SK-N-SH treated with all-trans-retinoic acid at 6 μM for 48 hours (cell line): ENCODE results near the gene MYPN.

Experiments used
- ATAC-seq: fragments of 200-7000 bp; cut with Tn5 transposase; 3 replicates; pipeline ENCODE4 v1.9.1; 2020; ENCODE audit warnings: mild to moderate bottlenecking, moderate library complexity
- ARNTL ChIP-seq: fragments of 450-650 bp; formaldehyde crosslinking; IDR thresholded peaks from 2 replicates; pipeline ENCODE4 v1.5.0; 2020; ENCODE audit warnings: low read depth, mild to moderate bottlenecking, moderate library complexity, borderline replicate concordance
- BACH2 ChIP-seq: fragments of 250-450 bp; sonication (Bioruptor Pico); IDR thresholded peaks from 2 replicates; pipeline ENCODE4 v1.9.0; 2021; ENCODE audit warnings: mild to moderate bottlenecking, borderline replicate concordance
- CREB5 ChIP-seq: fragments of 250-450 bp; sonication (Bioruptor Pico); IDR thresholded peaks from 2 replicates; pipeline ENCODE4 v1.5.1; 2020; ENCODE audit warnings: low read depth, mild to moderate bottlenecking, moderate library complexity
- CSRNP3 ChIP-seq: fragments of 250-450 bp; sonication (Bioruptor Pico); IDR thresholded peaks from 2 replicates; pipeline ENCODE4 v1.5.1; 2021; ENCODE audit warnings: mild to moderate bottlenecking, moderate library complexity
- ESRRG ChIP-seq: fragments of 250-450 bp; sonication (Bioruptor Pico); IDR thresholded peaks from 2 replicates; pipeline ENCODE4 v1.6.1; 2021; ENCODE audit warnings: mild to moderate bottlenecking
- GLIS3 ChIP-seq: fragments of 250-450 bp; sonication (Bioruptor Pico); IDR thresholded peaks from 2 replicates; pipeline ENCODE4 v1.5.0; 2020; ENCODE audit warnings: mild to moderate bottlenecking, moderate library complexity
- OSR1 ChIP-seq: fragments of 250-450 bp; sonication (Bioruptor Pico); IDR thresholded peaks from 2 replicates; pipeline ENCODE4 v1.8.0; 2022; ENCODE audit warnings: moderate library complexity, mild to moderate bottlenecking, inconsistent platforms
- PATZ1 ChIP-seq: fragments of 250-450 bp; sonication (Bioruptor Pico); IDR thresholded peaks from 2 replicates; pipeline ENCODE4 v1.8.0; 2020; ENCODE audit warnings: mild to moderate bottlenecking, moderate library complexity, borderline replicate concordance
- POU6F1 ChIP-seq: fragments of 250-450 bp; sonication (Bioruptor Pico); IDR thresholded peaks from 2 replicates; pipeline ENCODE4 v1.8.0; 2021; ENCODE audit warnings: low read depth, mild to moderate bottlenecking, moderate library complexity, borderline replicate concordance
- RARB ChIP-seq: fragments of 250-450 bp; sonication (Bioruptor Pico); IDR thresholded peaks from 2 replicates; pipeline ENCODE4 v1.8.0; 2021; ENCODE audit warnings: mild to moderate bottlenecking, moderate library complexity
- SNAI2 ChIP-seq: fragments of 250-450 bp; sonication (Bioruptor Pico); IDR thresholded peaks from 2 replicates; pipeline ENCODE4 v1.5.0; 2020; ENCODE audit warnings: mild to moderate bottlenecking, moderate library complexity
- TCF4 ChIP-seq: fragments of 250-450 bp; sonication (Bioruptor Pico); IDR thresholded peaks from 2 replicates; pipeline ENCODE4 v1.8.0; 2021; ENCODE audit warnings: mild to moderate bottlenecking, moderate library complexity, borderline replicate concordance
- TOX ChIP-seq: fragments of 250-450 bp; sonication (Bioruptor Pico); IDR thresholded peaks from 2 replicates; pipeline ENCODE4 v1.8.0; 2021; ENCODE audit warnings: mild to moderate bottlenecking, moderate library complexity, borderline replicate concordance
- TSHZ2 ChIP-seq: fragments of 250-450 bp; sonication (Bioruptor Pico); IDR thresholded peaks from 2 replicates; pipeline ENCODE4 v1.5.0; 2020; ENCODE audit warnings: mild to moderate bottlenecking, moderate library complexity
- ZFP3 ChIP-seq: fragments of 250-450 bp; sonication (Bioruptor Pico); IDR thresholded peaks from 2 replicates; pipeline ENCODE4 v1.5.0; 2020; ENCODE audit warnings: mild to moderate bottlenecking, moderate library complexity
- ZFP30 ChIP-seq: fragments of 450-650 bp; formaldehyde crosslinking; IDR thresholded peaks from 2 replicates; pipeline ENCODE4 v1.5.0; 2022; ENCODE audit warnings: mild to moderate bottlenecking, moderate library complexity
- ZNF565 ChIP-seq: fragments of 450-650 bp; formaldehyde crosslinking; conservative IDR thresholded peaks from 2 replicates; pipeline ENCODE4 v1.5.0; 2020; ENCODE audit warnings: low read depth, mild to moderate bottlenecking, moderate library complexity
- ZNF70 ChIP-seq: fragments of 450-650 bp; formaldehyde crosslinking; IDR thresholded peaks from 2 replicates; pipeline ENCODE4 v1.5.0; 2020; ENCODE audit warnings: mild to moderate bottlenecking, moderate library complexity
- ZNF8 ChIP-seq: fragments of 450-650 bp; formaldehyde crosslinking; IDR thresholded peaks from 2 replicates; pipeline ENCODE4 v1.5.0; 2020; ENCODE audit warnings: mild to moderate bottlenecking, moderate library complexity

The MYPN gene

GRCh38 chr10:68253346-68253745, 144.1 kb downstream of the MYPN start:
- no peak for ATAC-seq

GRCh38 chr10:68261132-68261856, 152.0 kb downstream of the MYPN start:
- no peak for ATAC-seq
- TF ChIP-seq CREB5 (CRISPR knock-in tag) (no peak), ZNF70 (no peak), OSR1 (CRISPR knock-in tag) (no peak), SNAI2 (CRISPR knock-in tag) (no peak), ARNTL (CRISPR knock-in tag) (no peak), POU6F1 (CRISPR knock-in tag) (no peak), BACH2 (CRISPR knock-in tag) (no peak), PATZ1 (CRISPR knock-in tag) (no peak), RARB (CRISPR knock-in tag) (no peak), ESRRG (CRISPR knock-in tag) (no peak), ZFP3 (CRISPR knock-in tag) (no peak), TOX (no peak)

More at GRCh38 chr10:68253346-68253745, 144.1 kb downstream of the MYPN start:
- no peak for TF ChIP-seq ZNF8 (CRISPR knock-in tag)
- TF ChIP-seq ZNF565 (CRISPR knock-in tag), result no peak
- TF ChIP-seq ZFP30, result no peak
- no peak for TF ChIP-seq CSRNP3
- TF ChIP-seq TOX, result no peak
- no peak for TF ChIP-seq RARB (CRISPR knock-in tag)
- no peak for TF ChIP-seq CREB5 (CRISPR knock-in tag)
- no peak for TF ChIP-seq POU6F1 (CRISPR knock-in tag)
- no peak for TF ChIP-seq TSHZ2
- no peak for TF ChIP-seq GLIS3 (CRISPR knock-in tag)
- no peak for TF ChIP-seq TCF4
